Stimulated activated CD8-positive, alpha-beta memory T cell treated with anti-CD3 and anti-CD28 coated beads, Interleukin-7, amount 100 ng/mL, for 4 hours (primary cell): ENCODE measurements around the gene KLK5.
A peak's percentile ranks its signal among the peaks of the same experiment; 100 is the strongest.
"Not testable (repeated sequence)": the region's sequence is repeated elsewhere in the genome, so short reads cannot be mapped to it uniquely, and the experiment has no call there.

Experiments used
- DNase-seq, 2 donors: peaks; one replicate each; pipeline ENCODE4 v3.0.0-alpha.2; 2020; ENCODE audit warnings: low read depth in 2 of 2

The KLK5 gene

GRCh38 chr19:50922317-50922853, 30.5 kb downstream of the KLK5 start:
- DNase-seq, result peak; percentile 47 to 57

DNA sequence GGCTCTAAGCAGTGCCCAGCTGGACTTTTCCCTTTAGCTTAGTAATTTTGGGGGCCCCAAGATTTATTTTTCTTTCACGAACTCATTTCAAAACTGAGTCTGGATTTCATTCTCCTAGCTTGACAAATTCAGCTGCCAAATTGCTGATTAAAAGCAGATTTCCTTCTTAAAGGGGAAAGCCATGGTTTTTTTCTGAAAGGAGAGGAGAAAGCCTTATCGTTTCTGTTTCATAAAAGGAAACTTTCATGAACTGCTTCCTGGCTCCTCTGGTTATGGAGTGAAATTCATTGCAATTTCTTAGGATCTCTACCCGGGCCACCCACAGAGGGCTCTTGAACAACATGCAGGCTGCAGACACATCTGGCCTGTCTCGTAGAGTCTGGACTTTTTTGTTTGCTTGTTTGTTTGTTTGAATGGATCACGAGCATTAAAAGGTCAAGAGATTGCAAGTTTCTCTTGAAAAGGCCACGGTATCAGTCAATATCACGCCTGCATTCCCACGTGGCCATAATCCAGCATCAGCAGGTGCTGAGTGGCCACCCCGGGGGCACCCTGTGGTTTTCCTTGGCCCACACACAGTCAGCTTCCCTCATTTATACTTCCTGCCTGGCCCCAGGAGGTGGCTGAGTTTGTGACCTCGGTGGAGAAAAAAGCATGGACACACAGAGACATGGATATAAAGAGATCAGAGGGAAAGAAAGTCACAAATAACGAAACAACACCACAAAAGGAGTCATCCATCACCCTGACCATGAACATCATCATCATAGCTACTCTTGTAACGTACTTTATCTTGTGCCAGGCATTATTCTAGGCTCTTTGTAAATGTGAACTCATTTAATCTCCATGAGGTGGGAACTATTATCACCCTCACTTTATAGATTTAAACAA, 31.2 kb downstream of the KLK5 start:
- no peak for DNase-seq

- no peak for DNase-seq
Observed at GRCh38 chr19:50916069-50916468, 36.8 kb downstream of the KLK5 start.

GRCh38 chr19:50912727-50913716, 39.8 kb downstream of the KLK5 start:
- no peak for DNase-seq

GRCh38 chr19:50912102-50912599, 40.7 kb downstream of the KLK5 start:
- no peak for DNase-seq

- DNase-seq, result no peak
Observed at GRCh38 chr19:50911206-50912101, 41.4 kb downstream of the KLK5 start, which contains the start of gene KLK4. Gene KLK4, minus strand, starts transcription at chr19:50911395. Its CDS starts 657 bp downstream, at chr19:50910738.

DNA sequence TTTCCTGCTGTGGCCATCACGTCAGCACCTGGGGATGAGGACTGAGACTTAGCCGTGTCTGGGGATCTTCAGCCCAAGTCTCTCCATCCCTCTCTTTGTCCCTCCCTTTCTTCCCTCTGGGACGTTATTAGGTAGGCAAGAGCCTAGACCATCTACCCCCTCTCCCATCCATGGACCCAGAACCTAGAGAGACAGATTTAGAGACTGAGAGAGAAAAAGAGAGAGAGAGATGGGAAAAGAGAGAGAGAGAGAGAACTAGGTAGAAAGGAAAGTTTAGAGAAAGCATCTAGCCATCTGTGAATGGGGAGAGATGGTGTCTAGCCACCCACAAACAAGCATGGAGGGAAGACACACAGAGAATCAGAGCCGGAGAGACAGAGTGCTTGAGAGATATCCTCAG, 42.1 kb downstream of the KLK5 start:
- no peak for DNase-seq

- DNase-seq, result no peak
Observed at GRCh38 chr19:50909240-50910070, 43.4 kb downstream of the KLK5 start.

DNA sequence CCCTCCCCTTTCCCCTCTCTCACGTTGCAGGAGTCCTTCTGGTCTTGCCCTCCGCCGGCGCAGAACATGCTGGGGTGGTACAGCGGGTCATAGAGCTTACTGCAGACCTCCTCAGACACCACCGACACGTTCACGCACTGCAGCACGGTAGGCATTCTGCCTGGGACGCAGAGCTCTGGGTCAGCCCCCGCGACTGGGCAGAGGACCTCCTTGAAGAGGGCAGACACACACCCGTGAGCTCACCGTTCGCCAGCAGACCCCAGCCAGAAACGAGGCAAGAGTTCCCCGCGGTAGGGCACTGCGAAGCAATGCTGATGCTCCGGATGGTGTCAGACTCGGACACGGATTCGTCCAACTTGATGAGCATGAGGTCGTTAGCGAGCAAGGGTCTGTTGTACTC, 44.5 kb downstream of the KLK5 start:
- no peak for DNase-seq

GRCh38 chr19:50906217-50906616, 46.6 kb downstream of the KLK5 start:
- no peak for DNase-seq

DNA sequence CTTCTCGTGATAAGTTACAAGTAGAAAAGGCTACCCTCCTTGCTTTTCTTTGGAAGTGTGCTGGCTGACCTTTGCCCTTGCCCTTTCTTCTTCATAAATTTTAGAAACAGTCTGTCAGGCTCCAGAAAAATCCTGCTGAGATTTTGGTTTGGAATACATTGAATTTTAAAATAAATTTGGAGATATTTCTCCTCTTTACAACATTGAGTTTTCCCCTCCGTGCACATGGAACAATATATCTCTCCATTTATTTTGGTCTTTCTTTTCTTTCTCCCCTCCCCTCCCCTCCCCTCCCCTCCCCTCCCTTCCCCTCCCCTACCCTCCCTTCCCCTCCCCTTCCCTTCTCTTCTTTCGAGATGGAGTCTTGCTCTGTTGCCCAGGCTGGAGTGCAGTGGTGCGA, 50.2 kb downstream of the KLK5 start:
- no peak for DNase-seq

DNA sequence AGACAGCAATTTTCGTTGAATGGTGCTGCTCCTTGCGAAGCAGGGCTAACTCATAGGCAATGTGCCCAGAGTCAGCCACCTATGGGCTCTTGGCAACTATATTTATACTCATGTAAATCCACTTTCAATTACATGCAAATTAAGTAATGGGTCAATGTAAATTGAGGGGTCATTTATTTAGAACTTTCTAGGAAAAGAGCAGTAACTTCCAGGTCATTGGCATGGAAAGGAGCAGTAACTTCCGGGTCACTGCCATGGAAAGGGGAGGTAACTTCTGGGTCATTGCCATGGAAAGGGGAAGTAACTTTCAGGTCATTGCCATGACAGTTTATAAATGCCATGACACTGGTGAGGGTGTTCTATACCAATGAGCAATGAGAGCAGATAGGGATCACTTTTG, 53.3 kb downstream of the KLK5 start:
- no peak for DNase-seq

DNA sequence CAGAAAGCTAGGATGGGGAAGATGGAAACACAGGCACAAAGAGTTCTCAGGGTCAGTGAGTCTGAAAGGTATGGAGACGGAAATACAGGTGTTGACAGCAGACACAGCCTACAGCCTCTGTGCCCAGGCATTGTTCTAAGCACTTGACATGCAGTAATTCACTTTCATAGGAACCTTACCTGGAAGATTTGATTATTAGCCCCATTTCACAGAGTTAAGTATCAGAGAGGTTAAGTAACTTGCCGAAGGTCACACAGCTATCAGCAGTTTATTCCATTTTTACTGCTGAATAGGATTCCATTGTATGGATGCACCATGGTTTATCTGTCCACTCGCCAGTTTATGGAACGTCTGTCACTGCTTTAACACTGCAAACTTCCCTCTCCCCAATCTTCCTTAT, 54.8 kb downstream of the KLK5 start:
- DNase-seq, result no peak

DNA sequence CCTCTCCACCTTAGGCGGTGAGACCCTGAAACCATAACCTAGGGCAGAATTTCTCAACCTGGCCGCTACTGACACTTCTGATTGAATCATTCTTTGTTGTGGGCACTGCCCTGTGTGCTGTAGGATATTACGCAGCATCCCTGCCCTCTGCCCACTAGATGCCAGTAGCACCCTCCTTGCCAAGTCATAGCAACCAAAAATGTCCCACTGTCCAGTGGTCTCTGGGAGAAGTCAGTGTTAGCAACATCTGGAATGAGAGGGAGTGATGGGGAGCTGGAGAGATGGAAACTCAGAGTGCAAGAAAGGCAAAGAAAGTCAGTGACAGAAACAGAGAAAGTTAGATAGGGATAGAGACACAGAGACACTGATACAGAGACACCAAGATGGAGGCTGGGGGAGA, 55.2 kb downstream of the KLK5 start:
- DNase-seq, result no peak

GRCh38 chr19:50897191-50897607, 55.6 kb downstream of the KLK5 start:
- no peak for DNase-seq

GRCh38 chr19:50896591-50897190, 56.1 kb downstream of the KLK5 start:
- no peak for DNase-seq

DNA sequence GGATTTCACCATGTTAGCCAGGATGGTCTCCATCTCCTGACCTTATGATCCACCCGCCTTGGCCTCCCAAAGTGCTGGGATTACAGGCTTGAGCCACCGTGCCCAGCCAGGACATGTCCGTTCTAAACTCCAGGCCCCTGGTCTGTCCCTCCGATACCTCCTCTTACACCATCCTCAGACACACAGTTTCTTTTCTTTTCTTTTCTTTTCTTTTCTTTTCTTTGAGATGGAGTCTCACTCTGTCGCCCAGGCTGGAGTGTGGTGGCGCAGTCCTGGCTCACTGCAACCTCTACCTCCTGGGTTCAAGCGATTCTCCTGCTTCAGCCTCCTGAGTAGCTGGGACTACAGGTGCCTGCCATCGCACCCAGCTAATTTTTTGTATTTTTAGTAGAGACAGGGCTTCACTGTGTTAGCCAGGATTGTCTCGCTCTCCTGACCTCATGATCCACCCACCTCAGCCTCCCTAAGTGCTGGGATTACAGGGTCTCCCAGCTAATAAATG, 56.7 kb downstream of the KLK5 start:
- DNase-seq, result not testable (repeated sequence)

- no peak for DNase-seq
Observed at GRCh38 chr19:50894478-50895356, 58.1 kb downstream of the KLK5 start.
